ENCODE results near the gene KLHL29.

KLHL29 gene

GRCh38 chr2:23422089-23423061 is 37.4 kb downstream of the KLHL29 start:
- no peak for DNase-seq (ENCODE audit: low read depth)

GRCh38 chr2:23423062-23423872 is 38.3 kb downstream of the KLHL29 start:
- DNase-seq (ENCODE audit: low read depth): no peak

- DNase-seq (ENCODE audit: low read depth): no peak
Observed at GRCh38 chr2:23423873-23424680, 39.1 kb downstream of the KLHL29 start.

- DNase-seq (ENCODE audit: low read depth): no peak
Observed at GRCh38 chr2:23425338-23425871, 40.4 kb downstream of the KLHL29 start.

- no peak for DNase-seq (ENCODE audit: low read depth)
Observed at GRCh38 chr2:23425885-23426262, 40.9 kb downstream of the KLHL29 start.

- DNase-seq (ENCODE audit: low read depth): no peak
Observed at GRCh38 chr2:23426263-23426905, 41.4 kb downstream of the KLHL29 start.

- DNase-seq (ENCODE audit: low read depth): no peak
Observed at GRCh38 chr2:23427350-23427749, 42.4 kb downstream of the KLHL29 start.

- no peak for DNase-seq (ENCODE audit: low read depth)
Observed at GRCh38 chr2:23427976-23428375, 43.0 kb downstream of the KLHL29 start.

GRCh38 chr2:23429036-23429435 is 44.1 kb downstream of the KLHL29 start:
- no peak for DNase-seq (ENCODE audit: low read depth)

- no peak for DNase-seq (ENCODE audit: low read depth)
Observed at GRCh38 chr2:23430263-23430662, 45.3 kb downstream of the KLHL29 start.

- no peak for DNase-seq (ENCODE audit: low read depth)
Observed at GRCh38 chr2:23432531-23432930, 47.6 kb downstream of the KLHL29 start.

- DNase-seq (ENCODE audit: low read depth): no peak
Observed at GRCh38 chr2:23433282-23433681, 48.3 kb downstream of the KLHL29 start.

- DNase-seq (ENCODE audit: low read depth): no peak
Observed at GRCh38 chr2:23434721-23435121, 49.7 kb downstream of the KLHL29 start.

GRCh38 chr2:23435250-23436035 is 50.5 kb downstream of the KLHL29 start:
- no peak for DNase-seq (ENCODE audit: low read depth)

GRCh38 chr2:23436346-23437098 is 51.5 kb downstream of the KLHL29 start:
- DNase-seq (ENCODE audit: low read depth): no peak

- no peak for DNase-seq (ENCODE audit: low read depth)
Observed at GRCh38 chr2:23441414-23441813, 56.4 kb downstream of the KLHL29 start.

GRCh38 chr2:23445450-23445868 is 60.5 kb downstream of the KLHL29 start:
- no peak for DNase-seq (ENCODE audit: low read depth)

- no peak for DNase-seq (ENCODE audit: low read depth)
Observed at GRCh38 chr2:23446916-23447315, 61.9 kb downstream of the KLHL29 start.

- no peak for DNase-seq (ENCODE audit: low read depth)
Observed at GRCh38 chr2:23447405-23447804, 62.4 kb downstream of the KLHL29 start.

GRCh38 chr2:23448906-23449305 is 63.9 kb downstream of the KLHL29 start:
- no peak for DNase-seq (ENCODE audit: low read depth)

Measured in T-helper 22 cell (primary cell).